ENCODE results near the gene COL6A3.

- no peak for TF ChIP-seq CTCF (IDR thresholded peaks at IDR 0.05)
- no peak for TF ChIP-seq POLR2A (IDR thresholded peaks at IDR 0.05)
These were observed 101.8 kb downstream of the COL6A3 start for GRCh38 chr2:237312021-237312755.
